ENCODE results near the gene FAM107B. TPM values are rescaled to one million over a fixed set of nuclear protein-coding genes. Genes with fewer than 3 reads are reported as not detected.

Gene FAM107B
- total and polyA plus RNA-seq, 10 of the 15 experiments (the other 5 are each of a cell fraction or from before 2014, with no cell fraction given): 22.9 to 162 (median 86.6) TPM

DNA sequence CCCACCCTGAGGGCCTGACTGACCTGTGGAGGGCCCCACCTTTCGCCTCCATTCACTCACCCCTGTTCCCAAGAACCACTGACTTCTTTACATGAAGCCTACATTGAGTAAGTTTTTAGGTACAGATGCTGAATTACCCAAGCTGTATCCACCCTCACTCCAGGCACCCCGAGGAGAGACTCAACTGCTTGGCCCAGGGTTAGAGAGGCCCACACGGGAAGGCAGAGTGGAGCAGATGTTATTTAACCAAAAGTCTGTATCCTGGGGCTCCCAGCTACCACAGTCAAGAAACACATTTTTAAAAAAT, 230.8 kb downstream of the FAM107B start:
- DNase-seq (ENCODE audit: low read depth, low spot score) (no peak), ATAC-seq (peak; percentile 37; the same call in 2 of the 3 replicates), FAIRE-seq (no peak)
- POLR2A ChIA-PET: interaction anchor here (0.6 kb wide), 1 partner anchor 197 kb away, joined by 4 read pairs; no protein-coding TSS in a partner anchor
- Histone ChIP-seq H3K4me2 (ENCODE audit: control insufficient read depth, insufficient read depth) (no peak overlapping the region; the same call in 1 of the 2 replicates), H3K4me3 (no peak overlapping the region), H3K27me3 (replicated peaks in 1 of 2; ENCODE audit: control insufficient read depth in 2 of 2, insufficient read depth in 2 of 2, low read length in 1 of 2) (no peaks in the 10 kb centered on the region), H3K4me1 (ENCODE audit: control insufficient read depth, insufficient read depth, low read length) (peaks cover 10% of the 10 kb centered on the region), H3K9me3 (replicated peaks; ENCODE audit: control insufficient read depth, insufficient read depth, low read length) (no peaks in the 10 kb centered on the region), H3K79me2 (ENCODE audit: control insufficient read depth, insufficient read depth, low read length) (peaks cover 6% of the 10 kb centered on the region), H2AFZ (ENCODE audit: control insufficient read depth, low read depth, low read length) (no peak overlapping the region), H3K9ac (ENCODE audit: control insufficient read depth, insufficient read depth, low read length) (no peak overlapping the region), H3K36me3 (ENCODE audit: control insufficient read depth in 2 of 2, insufficient read depth in 2 of 2, low read length in 1 of 2) (peaks cover 12 to 19% of the 10 kb centered on the region in 2 experiments; a peak in 3 of 4 replicates), H4K20me1 (ENCODE audit: control insufficient read depth, insufficient read depth) (no peaks in the 10 kb centered on the region; the same call in none of the 2 replicates), H3K27ac (ENCODE audit: control insufficient read depth, insufficient read depth) (no peak overlapping the region)
- RAD21 ChIA-PET (ENCODE audit: unreplicated experiment): interaction anchor here (0.6 to 1.7 kb wide), 4 partner anchors 28 to 294 kb away, joined by 3 to 9 read pairs (median 7); partner anchors contain the start of genes CDNF, HSPA14 and MSANTD7
- CTCF ChIA-PET: interaction anchor here (0.7 to 2.3 kb wide), 10 partner anchors 10 to 343 kb away, joined by 3 to 24 read pairs (median 4); no protein-coding TSS in a partner anchor
- TF ChIP-seq, protein P1, sequence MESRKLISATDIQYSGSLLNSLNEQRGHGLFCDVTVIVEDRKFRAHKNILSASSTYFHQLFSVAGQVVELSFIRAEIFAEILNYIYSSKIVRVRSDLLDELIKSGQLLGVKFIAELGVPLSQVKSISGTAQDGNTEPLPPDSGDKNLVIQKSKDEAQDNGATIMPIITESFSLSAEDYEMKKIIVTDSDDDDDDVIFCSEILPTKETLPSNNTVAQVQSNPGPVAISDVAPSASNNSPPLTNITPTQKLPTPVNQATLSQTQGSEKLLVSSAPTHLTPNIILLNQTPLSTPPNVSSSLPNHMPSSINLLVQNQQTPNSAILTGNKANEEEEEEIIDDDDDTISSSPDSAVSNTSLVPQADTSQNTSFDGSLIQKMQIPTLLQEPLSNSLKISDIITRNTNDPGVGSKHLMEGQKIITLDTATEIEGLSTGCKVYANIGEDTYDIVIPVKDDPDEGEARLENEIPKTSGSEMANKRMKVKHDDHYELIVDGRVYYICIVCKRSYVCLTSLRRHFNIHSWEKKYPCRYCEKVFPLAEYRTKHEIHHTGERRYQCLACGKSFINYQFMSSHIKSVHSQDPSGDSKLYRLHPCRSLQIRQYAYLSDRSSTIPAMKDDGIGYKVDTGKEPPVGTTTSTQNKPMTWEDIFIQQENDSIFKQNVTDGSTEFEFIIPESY (IDR thresholded peaks at IDR 0.05): no peak
- TF ChIP-seq ZNF207 (IDR thresholded peaks at IDR 0.05; ENCODE audit: borderline replicate concordance) (no peak), KAT2A (conservative IDR thresholded peaks at IDR 0.05; ENCODE audit: control insufficient read depth, low read depth, low read length) (no peak), JUNB (IDR thresholded peaks at IDR 0.05) (no peak), MEF2B (IDR thresholded peaks at IDR 0.05; ENCODE audit: partially characterized antibody, poor library complexity, severe bottlenecking) (no peak), ZNF384 (IDR thresholded peaks at IDR 0.05; ENCODE audit: borderline replicate concordance, low read depth, low read length) (no peak), SMARCA5 (IDR thresholded peaks at IDR 0.05) (no peak), CREM (IDR thresholded peaks at IDR 0.05; ENCODE audit: low read depth) (no peak)
- TF ChIP-seq, protein P2, sequence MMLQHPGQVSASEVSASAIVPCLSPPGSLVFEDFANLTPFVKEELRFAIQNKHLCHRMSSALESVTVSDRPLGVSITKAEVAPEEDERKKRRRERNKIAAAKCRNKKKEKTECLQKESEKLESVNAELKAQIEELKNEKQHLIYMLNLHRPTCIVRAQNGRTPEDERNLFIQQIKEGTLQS (IDR thresholded peaks at IDR 0.05; ENCODE audit: borderline replicate concordance, extremely low read depth, low read depth, low read length): no peak
- TF ChIP-seq, protein P3, sequence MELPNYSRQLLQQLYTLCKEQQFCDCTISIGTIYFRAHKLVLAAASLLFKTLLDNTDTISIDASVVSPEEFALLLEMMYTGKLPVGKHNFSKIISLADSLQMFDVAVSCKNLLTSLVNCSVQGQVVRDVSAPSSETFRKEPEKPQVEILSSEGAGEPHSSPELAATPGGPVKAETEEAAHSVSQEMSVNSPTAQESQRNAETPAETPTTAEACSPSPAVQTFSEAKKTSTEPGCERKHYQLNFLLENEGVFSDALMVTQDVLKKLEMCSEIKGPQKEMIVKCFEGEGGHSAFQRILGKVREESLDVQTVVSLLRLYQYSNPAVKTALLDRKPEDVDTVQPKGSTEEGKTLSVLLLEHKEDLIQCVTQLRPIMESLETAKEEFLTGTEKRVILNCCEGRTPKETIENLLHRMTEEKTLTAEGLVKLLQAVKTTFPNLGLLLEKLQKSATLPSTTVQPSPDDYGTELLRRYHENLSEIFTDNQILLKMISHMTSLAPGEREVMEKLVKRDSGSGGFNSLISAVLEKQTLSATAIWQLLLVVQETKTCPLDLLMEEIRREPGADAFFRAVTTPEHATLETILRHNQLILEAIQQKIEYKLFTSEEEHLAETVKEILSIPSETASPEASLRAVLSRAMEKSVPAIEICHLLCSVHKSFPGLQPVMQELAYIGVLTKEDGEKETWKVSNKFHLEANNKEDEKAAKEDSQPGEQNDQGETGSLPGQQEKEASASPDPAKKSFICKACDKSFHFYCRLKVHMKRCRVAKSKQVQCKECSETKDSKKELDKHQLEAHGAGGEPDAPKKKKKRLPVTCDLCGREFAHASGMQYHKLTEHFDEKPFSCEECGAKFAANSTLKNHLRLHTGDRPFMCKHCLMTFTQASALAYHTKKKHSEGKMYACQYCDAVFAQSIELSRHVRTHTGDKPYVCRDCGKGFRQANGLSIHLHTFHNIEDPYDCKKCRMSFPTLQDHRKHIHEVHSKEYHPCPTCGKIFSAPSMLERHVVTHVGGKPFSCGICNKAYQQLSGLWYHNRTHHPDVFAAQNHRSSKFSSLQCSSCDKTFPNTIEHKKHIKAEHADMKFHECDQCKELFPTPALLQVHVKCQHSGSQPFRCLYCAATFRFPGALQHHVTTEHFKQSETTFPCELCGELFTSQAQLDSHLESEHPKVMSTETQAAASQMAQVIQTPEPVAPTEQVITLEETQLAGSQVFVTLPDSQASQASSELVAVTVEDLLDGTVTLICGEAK (IDR thresholded peaks at IDR 0.05; ENCODE audit: borderline replicate concordance): no peak
- SMC1A ChIA-PET (ENCODE audit: uncharacterized antibody, unreplicated experiment): interaction anchor here (0.8 to 2.9 kb wide), 10 partner anchors 10 to 361 kb away, joined by 3 to 23 read pairs (median 5); no protein-coding TSS in a partner anchor
- WGBS (ENCODE audit: insufficient coverage, insufficient replicate concordance, low lambda C conversion rate, missing lambda C conversion rate): 65% methylated on average over 3 of the region's 3 CpGs
- in situ Hi-C loops (cut with MboI): no loop called here
- intact Hi-C loops (cut with micrococcal nuclease; ENCODE audit: unreplicated experiment): no loop called here
- no TSS peak for BruUV-seq (replicated peaks)

All from GM12878 (cell line).